Stimulated activated CD8-positive, alpha-beta memory T cell treated with anti-CD3 and anti-CD28 coated beads, Interleukin-7, amount 100 ng/mL, for 4 hours (primary cell): ENCODE data around the gene C21orf91.
"Not testable (repeated sequence)": the region's sequence is repeated elsewhere in the genome, so short reads cannot be mapped to it uniquely, and the experiment has no call there.

Source experiments
- DNase-seq, 2 donors: peaks; one replicate each; pipeline ENCODE4 v3.0.0-alpha.2; 2020; ENCODE audit warnings: low read depth in 2 of 2

The C21orf91 gene

DNA sequence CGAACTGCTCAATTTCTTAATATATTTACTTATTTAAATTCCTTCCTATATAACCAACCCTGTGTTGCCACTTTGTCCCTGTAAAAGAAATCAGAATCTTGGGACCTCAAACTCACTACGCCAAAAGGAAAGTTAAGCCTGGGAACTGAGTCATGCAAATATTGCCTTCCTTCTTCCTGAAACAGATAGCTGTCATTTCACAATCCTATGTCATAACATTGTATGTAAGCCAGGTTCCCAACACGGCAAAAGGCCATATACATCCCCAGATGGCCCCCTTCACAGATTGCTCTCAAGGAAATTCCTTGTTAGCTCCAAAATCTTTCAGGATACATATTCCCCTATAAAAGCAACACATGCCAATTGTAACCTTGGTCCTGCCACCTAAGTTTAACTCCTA lies 39.7 kb downstream of the C21orf91 start:
- no peak for DNase-seq

GRCh38 chr21:17777072-17777765 lies 41.9 kb downstream of the C21orf91 start:
- no peak for DNase-seq

DNA sequence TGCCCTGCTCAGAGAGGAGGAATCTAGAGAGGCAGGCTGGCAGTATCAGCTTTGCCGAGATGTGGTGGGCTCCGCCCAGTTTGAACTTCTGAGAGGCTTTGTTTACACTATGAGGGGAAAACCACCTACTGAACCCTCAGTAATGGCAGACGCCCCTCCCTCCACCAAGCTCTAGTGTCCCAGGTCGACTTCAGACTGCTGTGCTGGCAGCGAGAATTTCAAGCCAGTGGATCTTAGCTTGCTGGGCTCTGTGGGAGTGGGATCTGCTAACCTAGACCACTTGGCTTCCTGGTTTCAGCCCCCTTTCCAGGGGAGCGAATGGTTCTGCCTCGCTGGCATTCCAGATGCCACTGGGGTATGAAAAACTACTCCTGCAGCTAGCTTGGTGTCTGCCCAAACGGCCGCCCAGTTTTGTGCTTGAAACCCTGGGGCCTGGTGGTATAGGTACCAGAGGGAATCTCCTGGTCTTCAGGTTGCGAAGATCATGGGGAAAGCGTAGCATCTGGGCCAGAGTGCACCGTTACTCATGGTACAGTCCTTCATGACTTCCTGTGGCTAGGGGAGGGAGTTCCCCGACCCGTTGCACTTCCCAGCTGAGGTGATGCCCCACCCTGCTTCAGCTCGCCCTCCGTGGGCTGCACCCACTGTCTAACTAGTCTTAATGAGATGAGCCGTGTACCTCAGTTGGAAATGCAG lies 43.6 kb downstream of the C21orf91 start:
- peak; percentile 59 to 69 for DNase-seq

- not testable (repeated sequence) for DNase-seq
These were observed 44.1 kb downstream of the C21orf91 start for GRCh38 chr21:17775021-17775420.

GRCh38 chr21:17769447-17769845 lies 49.7 kb downstream of the C21orf91 start:
- no peak for DNase-seq

DNA sequence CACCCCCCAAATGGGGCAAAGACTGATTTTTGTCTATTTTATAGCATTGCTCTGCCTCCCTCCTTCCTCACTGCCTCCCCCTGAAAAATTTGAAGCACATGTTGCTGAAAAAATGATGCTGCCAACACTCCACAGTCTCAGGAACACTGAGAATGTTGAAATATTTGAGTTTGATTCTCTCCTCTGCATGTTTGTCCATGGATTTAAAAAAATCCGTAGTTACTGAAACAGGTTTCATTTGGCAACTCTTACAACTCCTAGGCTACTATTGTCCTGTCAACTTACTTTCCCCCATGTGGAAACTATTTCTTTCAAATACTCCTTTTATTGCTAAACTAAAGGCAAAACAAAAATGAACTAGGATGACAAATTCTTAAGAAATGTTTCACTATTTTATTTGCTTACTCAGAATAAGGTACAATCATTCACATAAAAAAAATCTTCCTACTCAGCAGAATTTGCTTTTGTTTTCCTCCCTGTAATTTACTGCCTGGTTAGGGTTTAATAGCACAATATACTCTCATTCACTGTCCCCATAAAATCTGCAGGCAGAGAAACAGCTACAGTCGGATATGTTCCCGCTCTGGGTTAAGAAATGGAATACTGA lies 50.2 kb downstream of the C21orf91 start:
- DNase-seq = no peak

DNA sequence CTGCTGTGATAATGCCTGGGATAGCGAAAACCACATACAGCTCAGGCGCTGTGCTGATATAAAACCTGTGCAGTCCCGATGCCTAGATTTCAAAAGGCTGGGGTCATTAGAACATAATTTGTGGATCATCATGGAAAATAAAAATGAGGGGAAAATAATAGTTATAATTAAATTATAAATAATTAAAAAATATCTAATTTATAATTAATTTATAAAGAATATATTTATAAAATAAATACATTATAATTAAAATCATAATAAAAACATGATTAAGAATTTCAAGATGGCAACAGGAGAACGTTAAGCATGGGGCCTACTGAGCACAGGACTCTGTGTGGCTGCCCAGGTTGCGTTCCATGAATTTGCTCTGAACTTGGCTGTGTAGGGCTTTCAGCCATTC lies 53.9 kb downstream of the C21orf91 start:
- no peak for DNase-seq

DNA sequence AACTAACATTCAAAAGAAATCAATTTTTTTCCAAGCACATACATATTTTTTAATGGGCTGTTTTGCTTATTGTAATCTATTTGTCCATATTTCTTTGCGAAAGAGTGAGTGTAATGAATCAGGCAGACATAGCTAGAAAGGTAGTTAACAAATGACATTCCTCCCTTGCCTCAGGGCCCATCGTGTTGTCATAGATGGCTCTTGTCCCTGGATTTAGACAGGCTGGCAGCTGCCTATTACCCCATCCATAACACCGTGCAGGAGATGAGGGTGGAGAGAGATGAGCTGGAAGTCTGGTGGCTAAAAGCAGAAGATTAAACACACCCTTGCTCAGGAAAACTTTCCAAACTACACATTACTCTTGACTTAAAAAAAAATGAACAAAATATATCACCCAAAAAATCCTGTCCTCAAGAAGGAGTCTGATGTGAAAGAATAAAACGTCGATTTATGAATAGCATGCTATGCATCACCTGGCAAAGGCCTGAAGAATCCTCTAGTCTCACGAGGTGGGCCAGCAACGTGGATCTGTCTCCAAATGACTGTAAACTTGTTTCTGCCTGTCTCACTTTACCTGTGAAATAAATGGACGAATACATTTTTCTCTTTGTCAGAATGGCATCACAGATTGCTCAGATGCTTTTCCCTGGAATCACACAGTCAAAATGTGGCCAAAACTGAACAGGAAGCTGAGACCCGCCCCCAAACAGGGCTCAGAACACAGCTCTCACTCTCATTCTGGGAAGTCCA lies 55.7 kb downstream of the C21orf91 start:
- DNase-seq = no peak

DNA sequence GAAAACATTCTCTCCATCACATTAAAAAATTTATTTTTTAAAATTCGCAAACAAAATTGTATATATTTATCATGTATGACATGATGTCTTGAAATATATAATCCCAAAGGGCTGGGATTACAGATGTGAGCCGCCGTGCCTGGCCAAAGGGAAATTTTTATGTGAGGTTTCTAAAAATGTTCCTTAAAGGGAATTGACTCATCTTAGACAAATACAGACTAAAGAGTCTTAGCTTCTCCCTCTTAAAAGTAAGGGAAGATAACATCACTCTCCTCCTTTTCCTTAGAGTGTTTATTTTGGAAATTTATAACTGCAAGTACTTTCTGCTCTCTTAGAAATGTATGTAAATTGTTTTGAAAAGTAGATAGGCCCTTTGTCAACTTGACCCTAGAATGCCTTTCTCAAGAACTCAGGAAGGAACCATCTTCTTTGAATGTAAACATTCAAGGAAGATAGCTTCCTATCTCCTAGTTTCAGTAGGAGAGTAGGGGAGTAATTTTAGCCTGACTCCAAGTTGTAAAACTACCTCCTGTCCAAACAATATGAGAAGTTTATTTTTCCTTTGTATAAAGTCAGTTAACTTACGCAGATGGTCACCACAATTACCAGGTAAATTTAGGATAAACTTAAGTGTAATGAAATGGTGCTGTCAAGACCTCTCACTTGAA lies 59.5 kb downstream of the C21orf91 start:
- no peak for DNase-seq

DNA sequence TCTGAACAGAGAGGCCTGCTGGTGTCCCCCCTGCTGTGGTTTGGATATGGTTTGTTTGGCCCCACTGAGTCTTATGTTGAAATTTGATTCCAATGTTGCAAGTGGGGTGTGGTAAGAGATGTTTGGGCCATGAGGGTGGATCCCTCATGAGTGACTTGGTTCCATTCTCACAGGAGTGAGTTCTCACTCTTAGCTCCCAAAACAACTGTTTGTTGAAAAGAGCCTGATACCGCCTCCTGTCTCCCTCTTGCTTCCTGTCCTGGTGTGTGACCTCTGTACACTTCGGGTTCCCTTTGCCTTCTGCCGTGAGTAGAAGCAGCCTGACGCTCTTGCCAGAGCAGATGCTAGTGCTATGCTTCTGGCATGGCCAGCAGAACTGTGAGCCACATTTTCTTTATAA lies 60.5 kb downstream of the C21orf91 start:
- no peak for DNase-seq

DNA sequence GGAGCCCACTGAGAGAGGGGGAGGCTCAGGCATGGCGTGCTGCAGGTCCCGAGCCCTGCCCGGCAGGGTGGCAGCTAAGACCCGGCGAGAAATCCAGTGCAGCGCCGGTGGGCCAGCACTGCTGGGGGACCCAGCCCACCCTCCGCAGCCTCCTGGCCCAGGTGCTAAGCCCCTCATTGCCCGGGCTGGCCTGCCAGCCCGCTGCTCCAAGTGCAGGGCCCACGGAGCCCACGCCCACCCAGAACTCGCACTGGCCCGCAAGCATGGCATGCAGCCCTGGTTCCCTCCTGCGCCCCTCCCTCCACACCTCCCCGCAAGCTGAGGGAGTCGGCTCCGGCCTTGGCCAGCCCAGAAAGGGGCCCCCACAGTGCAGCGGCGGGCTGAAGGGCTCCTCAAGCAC lies 61.5 kb downstream of the C21orf91 start:
- DNase-seq = no peak

DNA sequence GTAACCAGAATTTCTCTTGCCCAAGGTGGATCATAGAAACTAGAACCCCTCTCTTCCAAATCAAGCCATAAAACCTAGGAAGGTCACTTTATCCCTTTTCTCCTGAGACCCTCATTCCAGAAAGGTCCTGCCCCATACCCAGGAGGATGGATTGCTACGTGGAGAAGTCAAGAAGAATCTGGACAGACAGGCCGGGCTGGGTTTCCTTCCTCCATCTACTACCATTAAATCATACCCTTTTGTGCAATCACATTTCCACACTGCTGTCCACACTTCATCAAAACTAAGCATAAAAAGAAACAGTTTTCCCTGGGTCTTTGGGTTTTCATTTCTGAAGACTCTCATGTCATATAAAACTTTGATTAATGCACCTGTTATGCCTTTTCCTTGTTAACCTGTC lies 65.4 kb downstream of the C21orf91 start:
- no peak for DNase-seq

DNA sequence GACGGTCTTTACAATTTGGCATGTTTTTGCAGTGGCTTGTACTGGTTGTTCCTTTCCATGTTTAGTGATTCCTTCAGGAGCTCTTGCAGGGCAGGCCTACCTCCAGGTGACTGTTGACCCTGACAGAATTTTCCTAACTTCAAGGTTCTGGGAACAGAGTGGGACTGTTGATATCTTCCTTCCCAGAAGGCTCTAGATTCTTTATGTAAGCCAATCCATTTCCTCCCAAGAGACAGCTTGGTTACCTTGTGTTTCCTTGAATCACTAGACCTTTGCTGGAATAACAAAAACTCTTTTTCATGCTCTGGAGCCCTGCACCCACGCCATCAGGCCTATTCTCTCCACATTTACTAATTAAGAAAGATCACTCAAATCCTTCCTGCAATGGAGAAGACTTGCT lies 67.0 kb downstream of the C21orf91 start:
- DNase-seq = no peak

DNA sequence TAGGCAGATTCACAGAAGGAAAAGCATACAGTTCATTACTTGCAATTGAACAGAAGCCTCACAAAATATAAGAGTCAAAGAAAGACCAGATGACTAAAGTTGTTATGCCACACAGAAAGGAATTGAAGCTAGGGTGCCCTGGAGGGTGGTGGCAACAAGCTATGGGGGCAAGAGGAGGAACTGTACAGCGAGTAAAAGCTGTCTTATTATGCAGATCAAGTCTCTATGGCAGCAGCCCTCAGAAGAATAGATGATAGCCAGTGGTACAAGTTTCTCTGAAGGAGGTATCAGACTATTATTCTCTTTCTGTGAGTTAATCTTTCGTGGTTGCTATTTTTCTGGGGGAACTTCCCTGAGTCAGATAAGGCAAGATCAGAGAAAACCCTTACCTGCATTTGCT lies 72.2 kb downstream of the C21orf91 start:
- no peak for DNase-seq

DNA sequence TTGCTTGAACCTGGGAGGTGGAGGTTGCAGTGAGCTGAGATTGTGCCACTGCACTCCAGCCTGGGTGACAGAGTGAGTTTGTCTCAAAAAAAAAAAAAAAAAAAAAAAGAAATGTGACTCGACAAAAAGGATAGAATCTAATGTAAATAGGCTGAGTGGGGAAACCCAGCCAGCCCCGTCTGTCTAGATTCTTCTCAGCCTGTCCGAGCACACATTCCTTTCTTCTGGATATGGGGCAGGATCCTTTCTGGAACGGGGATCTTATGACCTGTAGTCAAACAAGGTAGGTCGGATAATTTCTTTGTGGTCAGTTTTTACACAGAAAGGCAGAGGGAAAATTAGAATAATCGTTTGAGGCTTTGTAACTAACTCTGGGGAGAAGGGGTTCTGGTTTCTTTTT lies 74.1 kb downstream of the C21orf91 start:
- DNase-seq = no peak

- no peak for DNase-seq
These were observed 76.1 kb downstream of the C21orf91 start for GRCh38 chr21:17742940-17743592.

- no peak for DNase-seq
These were observed 77.0 kb downstream of the C21orf91 start for GRCh38 chr21:17742181-17742580.
